ENCODE data around the gene KSR2.
"Not testable (repeated sequence)": the region's sequence is repeated elsewhere in the genome, so short reads cannot be mapped to it uniquely, and the experiment has no call there.

KSR2 gene

GRCh38 chr12:117897372-117898161, 71.2 kb downstream of the KSR2 start:
- DNase-seq (ENCODE audit: low read depth in 2 of 2) = no peak
- TF ChIP-seq CTCF (IDR thresholded peaks at IDR 0.05; ENCODE audit: low read depth, low read length) = no peak
- H3K4me3 ChIP-seq (replicated peaks in 1 of 2; ENCODE audit: low read depth in 2 of 2, low read length in 2 of 2) = no peak overlapping the region

GRCh38 chr12:117896009-117896408, 72.8 kb downstream of the KSR2 start:
- TF ChIP-seq CTCF (IDR thresholded peaks at IDR 0.05; ENCODE audit: low read depth, low read length) = no peak
- H3K4me3 ChIP-seq (replicated peaks in 1 of 2; ENCODE audit: low read depth in 2 of 2, low read length in 2 of 2) = no peak overlapping the region
- no peak for DNase-seq (ENCODE audit: low read depth in 2 of 2)

- DNase-seq (ENCODE audit: low read depth in 2 of 2) = no peak
- H3K4me3 ChIP-seq (replicated peaks in 1 of 2; ENCODE audit: low read depth in 2 of 2, low read length in 2 of 2) = no peak overlapping the region
- TF ChIP-seq CTCF (IDR thresholded peaks at IDR 0.05; ENCODE audit: low read depth, low read length) = no peak
Measured at GRCh38 chr12:117892441-117892840, 76.3 kb downstream of the KSR2 start.

- H3K4me3 ChIP-seq (replicated peaks in 1 of 2; ENCODE audit: low read depth in 2 of 2, low read length in 2 of 2); DNase-seq (ENCODE audit: low read depth in 2 of 2): not testable (repeated sequence)
Measured at GRCh38 chr12:117891265-117891664, 77.5 kb downstream of the KSR2 start.

GRCh38 chr12:117890644-117891043, 78.1 kb downstream of the KSR2 start:
- no peak overlapping the region for H3K4me3 ChIP-seq (replicated peaks in 1 of 2; ENCODE audit: low read depth in 2 of 2, low read length in 2 of 2)
- no peak for TF ChIP-seq CTCF (IDR thresholded peaks at IDR 0.05; ENCODE audit: low read depth, low read length)
- peak in 1 of 2 donors; percentile 0 for DNase-seq (ENCODE audit: low read depth in 2 of 2)

GRCh38 chr12:117890137-117890536, 78.7 kb downstream of the KSR2 start:
- no peak for DNase-seq (ENCODE audit: low read depth in 2 of 2)
- H3K4me3 ChIP-seq (replicated peaks in 1 of 2; ENCODE audit: low read depth in 2 of 2, low read length in 2 of 2) = no peak overlapping the region
- peak; percentile 2 for TF ChIP-seq CTCF (IDR thresholded peaks at IDR 0.05; ENCODE audit: low read depth, low read length)

- no peak for DNase-seq (ENCODE audit: low read depth in 2 of 2)
- TF ChIP-seq CTCF (IDR thresholded peaks at IDR 0.05; ENCODE audit: low read depth, low read length) = no peak
- no peak overlapping the region for H3K4me3 ChIP-seq (replicated peaks in 1 of 2; ENCODE audit: low read depth in 2 of 2, low read length in 2 of 2)
Measured at GRCh38 chr12:117889098-117889497, 79.7 kb downstream of the KSR2 start.
